ENCODE results near the gene MAML2. TPM values are rescaled to one million over a fixed set of nuclear protein-coding genes. Genes with fewer than 3 reads are reported as not detected.

The MAML2 gene
- total RNA-seq, 5 donors from 2014 or later (not counting 1 experiment from before 2014, with no cell fraction given): 30.4 to 66.7 (median 35.1) TPM

DNA sequence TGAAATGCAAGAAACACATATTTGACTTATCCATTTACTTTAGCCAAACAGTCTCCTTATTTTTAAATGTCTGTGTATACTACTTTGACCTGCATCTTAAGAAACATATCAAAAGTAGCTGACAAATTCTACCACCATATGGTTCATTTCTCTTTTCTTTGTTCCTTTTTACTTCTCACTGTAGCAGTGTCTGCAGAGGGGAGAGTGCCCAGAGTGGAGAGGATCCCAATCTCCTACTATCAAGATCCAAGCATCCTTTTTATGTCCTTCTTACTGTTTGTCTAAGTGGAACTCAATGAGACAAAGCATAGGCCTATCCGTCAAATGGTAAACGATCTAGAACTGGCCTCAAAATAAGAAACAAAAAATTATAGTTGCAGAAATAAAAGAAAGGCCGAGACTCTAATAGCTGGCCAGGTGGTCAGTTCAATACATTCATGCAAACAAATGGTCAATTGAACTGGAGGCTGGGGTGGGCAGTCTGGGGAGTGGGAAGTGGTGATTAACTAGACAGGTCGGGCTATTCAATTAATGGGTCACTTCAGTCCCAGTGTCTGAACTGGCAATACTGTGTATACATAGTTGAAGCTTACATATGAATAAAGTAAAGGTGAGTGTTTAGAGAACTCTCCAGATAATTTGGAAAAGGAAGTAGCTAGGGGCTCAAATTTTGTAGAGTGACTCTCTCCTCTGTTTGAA is 149.1 kb downstream of the MAML2 start:
- H3K9me3 Mint-ChIP-seq: no peaks in the 10 kb centered on the region
- 94% methylated on average over 3 of the region's 4 CpGs for WGBS (ENCODE audit: insufficient coverage)
- POLR2A ChIA-PET: interaction anchor here (0.6 to 1.2 kb wide), 3 partner anchors 18 to 56 kb away, joined by 3 to 4 read pairs (median 4); no protein-coding TSS in a partner anchor
- ATAC-seq (replicated peaks in 1 of 4): peak in 1 of 4 experiments; percentile 65
- peak overlapping the region; percentile 85 to 92 for H3K27ac Mint-ChIP-seq
- no peak for DNase-seq
- Histone ChIP-seq H3K4me1 (ENCODE audit: control insufficient read depth in 1 of 2, extremely low read depth in 1 of 2, insufficient read depth in 2 of 2, low read length in 2 of 2) (peaks cover 19 to 32% of the 10 kb centered on the region in 2 experiments), H3K36me3 (ENCODE audit: control insufficient read depth in 2 of 2, extremely low read depth in 1 of 2, insufficient read depth in 1 of 2, low read length in 1 of 2) (peaks cover 0 to 4% of the 10 kb centered on the region in 2 donors), H3K9me3 (no peaks in the 10 kb centered on the region), H3K4me3 (ENCODE audit: control insufficient read depth in 1 of 2, extremely low read depth in 1 of 2, low read length in 1 of 2) (no peak overlapping the region), H3K27ac (ENCODE audit: low read length) (peak overlapping the region; percentile 2), H3K27me3 (replicated peaks in 1 of 2; ENCODE audit: control insufficient read depth in 2 of 2, extremely low read depth in 1 of 2, insufficient read depth in 2 of 2, low read length in 1 of 2) (no peaks in the 10 kb centered on the region)
- no peaks in the 10 kb centered on the region for H3K27me3 Mint-ChIP-seq
- peaks cover 89 to 97% (median 91%) of the 10 kb centered on the region in 3 donors for H3K4me1 Mint-ChIP-seq
- H3K4me3 Mint-ChIP-seq: peak overlapping the region; percentile 46 to 66 (median 59)
- peaks cover 43% of the 10 kb centered on the region for H3K36me3 Mint-ChIP-seq
- CTCF ChIA-PET: interaction anchor here in 1 of 2 donors (1.0 to 1.7 kb wide), 4 partner anchors 74 to 149 kb away, joined by 3 read pairs; partner anchors contain the start of gene MAML2

GRCh38 chr11:96191752-96192151 is 151.2 kb downstream of the MAML2 start:
- H3K4me1 Mint-ChIP-seq: peaks cover 90 to 95% (median 92%) of the 10 kb centered on the region in 3 donors
- CTCF ChIA-PET: interaction anchor here (0.6 to 1.3 kb wide), 2 partner anchors 11 to 151 kb away, joined by 3 read pairs; partner anchors contain the start of gene MAML2 (in 1 of the 2)
- peak overlapping the region in 1 of 3 donors; percentile 32 for H3K4me3 Mint-ChIP-seq
- H3K27ac ChIP-seq (ENCODE audit: low read length): no peak overlapping the region
- H3K36me3 Mint-ChIP-seq: peaks cover 30% of the 10 kb centered on the region
- no CpG with 5 or more reads among the region's 4 CpGs for WGBS (ENCODE audit: insufficient coverage)
- H3K4me1 ChIP-seq (ENCODE audit: control insufficient read depth in 1 of 2, extremely low read depth in 1 of 2, insufficient read depth in 2 of 2, low read length in 2 of 2): peaks cover 21 to 44% of the 10 kb centered on the region in 2 experiments
- H3K9me3 Mint-ChIP-seq: no peaks in the 10 kb centered on the region
- peak overlapping the region in 1 of 2 donors; percentile 7 for H3K27ac Mint-ChIP-seq
- no peaks in the 10 kb centered on the region for H3K27me3 Mint-ChIP-seq
- POLR2A ChIA-PET: no interaction called here
- ATAC-seq (replicated peaks in 1 of 4) (no peak), DNase-seq (no peak)
- no peaks in the 10 kb centered on the region for H3K9me3 ChIP-seq
- H3K36me3 ChIP-seq (ENCODE audit: control insufficient read depth in 2 of 2, extremely low read depth in 1 of 2, insufficient read depth in 1 of 2, low read length in 1 of 2): peaks cover 0 to 4% of the 10 kb centered on the region in 2 donors
- no peak overlapping the region for H3K4me3 ChIP-seq (ENCODE audit: control insufficient read depth in 1 of 2, extremely low read depth in 1 of 2, low read length in 1 of 2)
- H3K27me3 ChIP-seq (replicated peaks in 1 of 2; ENCODE audit: control insufficient read depth in 2 of 2, extremely low read depth in 1 of 2, insufficient read depth in 2 of 2, low read length in 1 of 2): no peaks in the 10 kb centered on the region

DNA sequence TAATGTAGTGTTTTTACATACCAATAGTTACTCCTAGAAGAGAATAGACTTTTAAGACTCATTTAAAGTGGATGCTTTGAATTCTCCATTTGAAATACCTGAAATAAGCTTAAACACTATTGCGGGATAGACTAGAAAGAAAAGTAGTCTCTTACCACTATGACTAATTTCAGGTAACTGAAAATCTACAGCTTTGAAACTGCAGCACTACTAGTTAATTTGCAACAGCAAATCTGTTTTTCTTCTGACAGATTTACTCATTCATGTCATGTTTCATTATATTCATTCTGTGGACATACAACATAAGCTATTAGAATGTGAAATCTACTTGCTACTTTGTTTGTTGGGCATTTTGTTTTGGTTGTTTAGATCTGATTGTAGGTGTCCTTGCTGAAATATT is 153.6 kb downstream of the MAML2 start:
- DNase-seq: no peak
- H3K27ac ChIP-seq (ENCODE audit: low read length): no peak overlapping the region

DNA sequence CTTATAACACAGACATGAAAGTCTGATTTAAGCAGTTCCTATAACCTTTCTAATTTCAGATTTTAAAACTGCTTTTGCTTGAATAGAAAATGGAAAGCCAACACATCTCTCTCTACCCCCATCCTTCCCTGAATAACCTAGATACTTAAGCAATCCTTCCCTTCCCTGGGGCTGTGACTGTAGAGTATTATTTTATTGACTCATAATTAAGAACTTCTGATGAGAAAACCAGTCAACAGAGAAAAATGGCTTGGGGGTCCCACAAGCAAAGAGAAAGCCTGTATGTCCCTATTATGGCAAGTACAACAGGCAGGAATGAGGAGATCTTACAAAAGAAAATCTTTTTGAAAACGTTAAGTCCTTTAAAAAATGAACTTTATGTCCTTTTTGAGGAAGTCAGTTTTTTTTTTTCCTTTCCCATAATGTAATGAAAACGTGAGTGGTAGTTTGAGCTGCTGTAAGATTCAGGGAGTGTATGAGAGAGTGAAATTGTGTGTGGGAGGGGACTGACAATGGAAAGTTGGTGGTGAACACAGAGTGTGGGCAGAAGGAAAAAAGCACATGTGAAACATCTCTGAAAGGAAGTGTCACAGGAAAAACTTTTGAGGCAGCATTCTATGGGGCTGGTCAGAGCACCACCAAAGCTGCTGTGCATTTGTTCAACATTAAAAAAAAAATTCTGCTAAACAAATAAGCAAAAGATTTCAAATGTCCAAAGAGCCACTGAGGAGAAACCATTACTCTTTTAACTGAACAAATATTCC is 154.6 kb downstream of the MAML2 start:
- H3K4me3 ChIP-seq (ENCODE audit: control insufficient read depth in 1 of 2, extremely low read depth in 1 of 2, low read length in 1 of 2): no peak overlapping the region
- peaks cover 19 to 32% of the 10 kb centered on the region in 2 experiments for H3K4me1 ChIP-seq (ENCODE audit: control insufficient read depth in 1 of 2, extremely low read depth in 1 of 2, insufficient read depth in 2 of 2, low read length in 2 of 2)
- ChIA-PET POLR2A (interaction anchor here (0.6 to 0.7 kb wide), 3 partner anchors 8 to 154 kb away, joined by 4 to 5 read pairs (median 5); no protein-coding TSS in a partner anchor), CTCF (interaction anchor here in 1 of 2 donors (0.5 to 0.6 kb wide), 4 partner anchors 10 to 154 kb away, joined by 3 to 10 read pairs (median 4); no protein-coding TSS in a partner anchor)
- no peaks in the 10 kb centered on the region for H3K27me3 ChIP-seq (replicated peaks in 1 of 2; ENCODE audit: control insufficient read depth in 2 of 2, extremely low read depth in 1 of 2, insufficient read depth in 2 of 2, low read length in 1 of 2)
- DNase-seq (no peak), ATAC-seq (replicated peaks in 1 of 4) (peak in 2 of 4 experiments; percentile 52 to 53)
- peaks cover 0 to 4% of the 10 kb centered on the region in 2 donors for H3K36me3 ChIP-seq (ENCODE audit: control insufficient read depth in 2 of 2, extremely low read depth in 1 of 2, insufficient read depth in 1 of 2, low read length in 1 of 2)
- WGBS (ENCODE audit: insufficient coverage): no CpG with 5 or more reads among the region's 2 CpGs
- Mint-ChIP-seq H3K4me3 (peak overlapping the region in 2 of 3 donors; percentile 2 to 61), H3K9me3 (no peaks in the 10 kb centered on the region), H3K4me1 (peaks cover 79 to 81% (median 80%) of the 10 kb centered on the region in 3 donors), H3K27me3 (no peaks in the 10 kb centered on the region), H3K36me3 (peaks cover 26% of the 10 kb centered on the region), H3K27ac (peak overlapping the region; percentile 28 to 67)
- H3K27ac ChIP-seq (ENCODE audit: low read length): no peak overlapping the region
- no peaks in the 10 kb centered on the region for H3K9me3 ChIP-seq

More for the DNA sequence above, 153.6 kb downstream of the MAML2 start:
- ChIA-PET POLR2A (interaction anchor here (0.5 to 1.1 kb wide), 6 partner anchors 16 to 180 kb away, joined by 3 to 4 read pairs (median 3); partner anchors contain the start of gene MAML2 (in 1 of the 2)), CTCF (interaction anchor here (0.6 kb wide), 2 partner anchors 10 to 13 kb away, joined by 3 to 9 read pairs; no protein-coding TSS in a partner anchor)
- Histone ChIP-seq H3K9me3 (no peaks in the 10 kb centered on the region), H3K4me3 (ENCODE audit: control insufficient read depth in 1 of 2, extremely low read depth in 1 of 2, low read length in 1 of 2) (no peak overlapping the region), H3K27me3 (replicated peaks in 1 of 2; ENCODE audit: control insufficient read depth in 2 of 2, extremely low read depth in 1 of 2, insufficient read depth in 2 of 2, low read length in 1 of 2) (no peaks in the 10 kb centered on the region), H3K4me1 (ENCODE audit: control insufficient read depth in 1 of 2, extremely low read depth in 1 of 2, insufficient read depth in 2 of 2, low read length in 2 of 2) (peaks cover 24 to 38% of the 10 kb centered on the region in 2 experiments), H3K36me3 (ENCODE audit: control insufficient read depth in 2 of 2, extremely low read depth in 1 of 2, insufficient read depth in 1 of 2, low read length in 1 of 2) (peaks cover 0 to 4% of the 10 kb centered on the region in 2 donors)
- no CpG with 5 or more reads among the region's 1 CpG for WGBS (ENCODE audit: insufficient coverage)
- no peaks in the 10 kb centered on the region for H3K27me3 Mint-ChIP-seq
- peak overlapping the region; percentile 28 to 67 for H3K27ac Mint-ChIP-seq
- peaks cover 26% of the 10 kb centered on the region for H3K36me3 Mint-ChIP-seq
- no peaks in the 10 kb centered on the region for H3K9me3 Mint-ChIP-seq
- H3K4me3 Mint-ChIP-seq: peak overlapping the region in 1 of 3 donors; percentile 61
- ATAC-seq (replicated peaks in 1 of 4): no peak
- peaks cover 83 to 85% (median 83%) of the 10 kb centered on the region in 3 donors for H3K4me1 Mint-ChIP-seq

GRCh38 chr11:96187822-96188221 is 155.2 kb downstream of the MAML2 start:
- peaks cover 15 to 29% of the 10 kb centered on the region in 2 experiments for H3K4me1 ChIP-seq (ENCODE audit: control insufficient read depth in 1 of 2, extremely low read depth in 1 of 2, insufficient read depth in 2 of 2, low read length in 2 of 2)
- ATAC-seq (replicated peaks in 1 of 4) (peak in 1 of 4 experiments; percentile 31), DNase-seq (no peak)
- no peak overlapping the region for H3K27ac ChIP-seq (ENCODE audit: low read length)
- no peaks in the 10 kb centered on the region for H3K27me3 ChIP-seq (replicated peaks in 1 of 2; ENCODE audit: control insufficient read depth in 2 of 2, extremely low read depth in 1 of 2, insufficient read depth in 2 of 2, low read length in 1 of 2)
- Mint-ChIP-seq H3K36me3 (peaks cover 26% of the 10 kb centered on the region), H3K27ac (peak overlapping the region; percentile 24 to 67), H3K9me3 (no peaks in the 10 kb centered on the region), H3K4me1 (peaks cover 75 to 77% (median 76%) of the 10 kb centered on the region in 3 donors), H3K4me3 (peak overlapping the region in 1 of 3 donors; percentile 61), H3K27me3 (no peaks in the 10 kb centered on the region)
- CTCF ChIA-PET: interaction anchor here in 1 of 2 donors (0.5 kb wide), 1 partner anchor 26 kb away, joined by 10 read pairs; no protein-coding TSS in a partner anchor
- no peaks in the 10 kb centered on the region for H3K9me3 ChIP-seq
- POLR2A ChIA-PET: interaction anchor here in 1 of 2 donors (0.6 kb wide), 1 partner anchor 89 kb away, joined by 11 read pairs; no protein-coding TSS in a partner anchor
- WGBS (ENCODE audit: insufficient coverage): 70% methylated on average over 2 of the region's 3 CpGs
- H3K36me3 ChIP-seq (ENCODE audit: control insufficient read depth in 2 of 2, extremely low read depth in 1 of 2, insufficient read depth in 1 of 2, low read length in 1 of 2): peaks cover 0 to 4% of the 10 kb centered on the region in 2 donors
- no peak overlapping the region for H3K4me3 ChIP-seq (ENCODE audit: control insufficient read depth in 1 of 2, extremely low read depth in 1 of 2, low read length in 1 of 2)
